AG20443 (cell line): ENCODE results near the gene SAE1.

Experiments
- DNase-seq: peaks from one replicate; pipeline ENCODE4 v3.0.0; 2012; ENCODE audit warnings: low spot score, mixed read lengths

SAE1 gene

GRCh38 chr19:47106821-47107201 is 23.8 kb upstream of the SAE1 start:
- DNase-seq: peak; percentile 42

GRCh38 chr19:47107202-47107952 is 23.3 kb upstream of the SAE1 start:
- no peak for DNase-seq

GRCh38 chr19:47107953-47108746 is 22.5 kb upstream of the SAE1 start:
- DNase-seq: no peak

GRCh38 chr19:47109177-47109540 is 21.5 kb upstream of the SAE1 start:
- no peak for DNase-seq

- DNase-seq: no peak
Observed at GRCh38 chr19:47109541-47110375, 20.9 kb upstream of the SAE1 start.

GRCh38 chr19:47110521-47111005 is 20.1 kb upstream of the SAE1 start:
- no peak for DNase-seq

GRCh38 chr19:47111006-47111621 is 19.5 kb upstream of the SAE1 start:
- no peak for DNase-seq

- no peak for DNase-seq
Observed at GRCh38 chr19:47111682-47112165, 18.9 kb upstream of the SAE1 start.

- DNase-seq: peak; percentile 78
Observed at GRCh38 chr19:47112166-47112996, 18.3 kb upstream of the SAE1 start.

GRCh38 chr19:47112997-47113849 is 17.4 kb upstream of the SAE1 start, which contains the start of gene ZC3H4:
Gene ZC3H4, minus strand, starts transcription at chr19:47113776. Its CDS starts 1,192 bp downstream, at chr19:47112584.
- peak; percentile 95 for DNase-seq

GRCh38 chr19:47113850-47114651 is 16.6 kb upstream of the SAE1 start:
- DNase-seq: no peak

GRCh38 chr19:47120470-47121067 is 10.1 kb upstream of the SAE1 start:
- no peak for DNase-seq

- peak; percentile 47 for DNase-seq
Observed at GRCh38 chr19:47122359-47123335, 8.0 kb upstream of the SAE1 start.

- no peak for DNase-seq
Observed at GRCh38 chr19:47123406-47123805, 7.2 kb upstream of the SAE1 start.

GRCh38 chr19:47124937-47125668 is 5.5 kb upstream of the SAE1 start:
- DNase-seq: peak; percentile 62

GRCh38 chr19:47125669-47125938 is 5.0 kb upstream of the SAE1 start:
- DNase-seq: no peak

GRCh38 chr19:47129579-47129978 is 1.1 kb upstream of the SAE1 start:
- DNase-seq: no peak
